Measurements from ENCODE around the gene PINLYP. TPM values are rescaled to one million over a fixed set of nuclear protein-coding genes. Genes with fewer than 3 reads are reported as not detected.
"Not testable (repeated sequence)": the region's sequence is repeated elsewhere in the genome, so short reads cannot be mapped to it uniquely, and the experiment has no call there.

The PINLYP gene
- total RNA-seq, 1 experiment from 2014 or later, result 6.4 TPM

- TF ChIP-seq IRF1 (CRISPR knock-in tag; IDR thresholded peaks at IDR 0.05), result no peak
- TF ChIP-seq CTCF (IDR thresholded peaks at IDR 0.05), result no peak
- TF ChIP-seq ERG (CRISPR knock-in tag; IDR thresholded peaks at IDR 0.05), result no peak
Measured at GRCh38 chr19:43546581-43546980, 29.0 kb upstream of the PINLYP start (continued).

- H3K4me1 Mint-ChIP-seq; POLR2A ChIA-PET; H3K27me3 Mint-ChIP-seq (ENCODE audit: low read depth); H3K27ac Mint-ChIP-seq; H3K9me3 Mint-ChIP-seq; ATAC-seq; DNase-seq (ENCODE audit: low spot score); H3K4me3 Mint-ChIP-seq; CTCF ChIA-PET: not testable (repeated sequence)
- peaks cover 46% of the 10 kb centered on the region for H3K36me3 Mint-ChIP-seq
Measured at GRCh38 chr19:43547926-43548325, 27.7 kb upstream of the PINLYP start.

- ATAC-seq (no peak), DNase-seq (ENCODE audit: low spot score) (no peak)
- Mint-ChIP-seq H3K27me3 (ENCODE audit: low read depth) (no peaks in the 10 kb centered on the region), H3K27ac (no peak overlapping the region), H3K36me3 (peaks cover 38% of the 10 kb centered on the region), H3K4me1 (no peaks in the 10 kb centered on the region), H3K9me3 (no peaks in the 10 kb centered on the region), H3K4me3 (no peak overlapping the region)
- no peak for TF ChIP-seq NFATC4 (CRISPR knock-in tag; IDR thresholded peaks at IDR 0.05)
- TF ChIP-seq NR1H2 (CRISPR knock-in tag; IDR thresholded peaks at IDR 0.05), result no peak
- TF ChIP-seq EMX1 (CRISPR knock-in tag; IDR thresholded peaks at IDR 0.05), result no peak
- TF ChIP-seq E2F1 (CRISPR knock-in tag; IDR thresholded peaks at IDR 0.05), result no peak
- no peak for TF ChIP-seq MYBL2 (CRISPR knock-in tag; IDR thresholded peaks at IDR 0.05)
- no peak for TF ChIP-seq FOXK1 (CRISPR knock-in tag; IDR thresholded peaks at IDR 0.05)
- no peak for TF ChIP-seq ZNF671 (CRISPR knock-in tag; IDR thresholded peaks at IDR 0.05)
- ChIA-PET CTCF (interaction anchor here (1.0 kb wide), 1 partner anchor 78 kb away, joined by 3 read pairs; no protein-coding TSS in a partner anchor), POLR2A (no interaction called here)
Measured at GRCh38 chr19:43548706-43549105, 26.9 kb upstream of the PINLYP start.

GRCh38 chr19:43551399-43552197 is 24.0 kb upstream of the PINLYP start:
- Mint-ChIP-seq H3K27me3 (ENCODE audit: low read depth) (no peaks in the 10 kb centered on the region), H3K36me3 (peaks cover 39% of the 10 kb centered on the region), H3K4me3 (no peak overlapping the region), H3K4me1 (peaks cover 7% of the 10 kb centered on the region), H3K9me3 (no peaks in the 10 kb centered on the region), H3K27ac (no peak overlapping the region)
- ATAC-seq, result no peak
- TF ChIP-seq PREB (CRISPR knock-in tag; IDR thresholded peaks at IDR 0.05; ENCODE audit: borderline replicate concordance) (no peak), PRRX2 (CRISPR knock-in tag; IDR thresholded peaks at IDR 0.05) (no peak), MXD4 (CRISPR knock-in tag; IDR thresholded peaks at IDR 0.05; ENCODE audit: borderline replicate concordance) (no peak), CREM (CRISPR knock-in tag; IDR thresholded peaks at IDR 0.05) (no peak), ZSCAN18 (CRISPR knock-in tag; IDR thresholded peaks at IDR 0.05) (no peak)
- ChIA-PET CTCF (interaction anchor here (6.4 to 7.7 kb wide), 2 partner anchors 15 to 44 kb away, joined by 130 to 152 read pairs; partner anchors contain the start of genes IRGQ and ZNF576), POLR2A (no interaction called here)
- no peak for DNase-seq (ENCODE audit: low spot score)

Measured in WTC11 (cell line).